SK-N-SH treated with all-trans-retinoic acid at 6 μM for 48 hours (cell line): ENCODE measurements around the gene MYO15A.

ENCODE experiments used
- ATAC-seq: fragments of 200-7000 bp; cut with Tn5 transposase; 3 replicates; pipeline ENCODE4 v1.9.1; 2020; ENCODE audit warnings: mild to moderate bottlenecking, moderate library complexity
- ARNTL ChIP-seq: fragments of 450-650 bp; formaldehyde crosslinking; IDR thresholded peaks from 2 replicates; pipeline ENCODE4 v1.5.0; 2020; ENCODE audit warnings: low read depth, mild to moderate bottlenecking, moderate library complexity, borderline replicate concordance
- BACH2 ChIP-seq: fragments of 250-450 bp; sonication (Bioruptor Pico); IDR thresholded peaks from 2 replicates; pipeline ENCODE4 v1.9.0; 2021; ENCODE audit warnings: mild to moderate bottlenecking, borderline replicate concordance
- CSDC2 ChIP-seq: fragments of 250-450 bp; sonication (Bioruptor Pico); IDR thresholded peaks from 2 replicates; pipeline ENCODE4 v1.5.0; 2020; ENCODE audit warnings: mild to moderate bottlenecking, moderate library complexity
- ESRRG ChIP-seq: fragments of 250-450 bp; sonication (Bioruptor Pico); IDR thresholded peaks from 2 replicates; pipeline ENCODE4 v1.6.1; 2021; ENCODE audit warnings: mild to moderate bottlenecking
- ISL1 ChIP-seq: fragments of 250-450 bp; sonication (Bioruptor Pico); IDR thresholded peaks from 2 replicates; pipeline ENCODE4 v2.1.2; 2022; ENCODE audit warnings: mild to moderate bottlenecking, moderate library complexity
- OSR1 ChIP-seq: fragments of 250-450 bp; sonication (Bioruptor Pico); IDR thresholded peaks from 2 replicates; pipeline ENCODE4 v1.8.0; 2022; ENCODE audit warnings: moderate library complexity, mild to moderate bottlenecking, inconsistent platforms
- RARB ChIP-seq: fragments of 250-450 bp; sonication (Bioruptor Pico); IDR thresholded peaks from 2 replicates; pipeline ENCODE4 v1.8.0; 2021; ENCODE audit warnings: mild to moderate bottlenecking, moderate library complexity
- SNAI2 ChIP-seq: fragments of 250-450 bp; sonication (Bioruptor Pico); IDR thresholded peaks from 2 replicates; pipeline ENCODE4 v1.5.0; 2020; ENCODE audit warnings: mild to moderate bottlenecking, moderate library complexity
- TOX ChIP-seq: fragments of 250-450 bp; sonication (Bioruptor Pico); IDR thresholded peaks from 2 replicates; pipeline ENCODE4 v1.8.0; 2021; ENCODE audit warnings: mild to moderate bottlenecking, moderate library complexity, borderline replicate concordance
- ZC3H10 ChIP-seq: fragments of 250-450 bp; sonication (Bioruptor Pico); IDR thresholded peaks from 2 replicates; pipeline ENCODE4 v1.5.1; 2021; ENCODE audit warnings: mild to moderate bottlenecking, moderate library complexity
- ZFP3 ChIP-seq: fragments of 250-450 bp; sonication (Bioruptor Pico); IDR thresholded peaks from 2 replicates; pipeline ENCODE4 v1.5.0; 2020; ENCODE audit warnings: mild to moderate bottlenecking, moderate library complexity
- ZFP30 ChIP-seq: fragments of 450-650 bp; formaldehyde crosslinking; IDR thresholded peaks from 2 replicates; pipeline ENCODE4 v1.5.0; 2022; ENCODE audit warnings: mild to moderate bottlenecking, moderate library complexity
- ZNF565 ChIP-seq: fragments of 450-650 bp; formaldehyde crosslinking; conservative IDR thresholded peaks from 2 replicates; pipeline ENCODE4 v1.5.0; 2020; ENCODE audit warnings: low read depth, mild to moderate bottlenecking, moderate library complexity
- ZNF70 ChIP-seq: fragments of 450-650 bp; formaldehyde crosslinking; IDR thresholded peaks from 2 replicates; pipeline ENCODE4 v1.5.0; 2020; ENCODE audit warnings: mild to moderate bottlenecking, moderate library complexity
- ZNF8 ChIP-seq: fragments of 450-650 bp; formaldehyde crosslinking; IDR thresholded peaks from 2 replicates; pipeline ENCODE4 v1.5.0; 2020; ENCODE audit warnings: mild to moderate bottlenecking, moderate library complexity
- TF ChIP-seq, protein P1 (sequence below): fragments of 250-450 bp; sonication (Bioruptor Pico); IDR thresholded peaks from 2 replicates; pipeline ENCODE4 v1.8.0; 2020; ENCODE audit warnings: mild to moderate bottlenecking, moderate library complexity, borderline replicate concordance
- TF ChIP-seq, protein P2 (sequence below): fragments of 250-450 bp; sonication (Bioruptor Pico); IDR thresholded peaks from 2 replicates; pipeline ENCODE4 v1.5.1; 2020; ENCODE audit warnings: low read depth, mild to moderate bottlenecking, moderate library complexity
- TF ChIP-seq, protein P3 (sequence below): fragments of 250-450 bp; sonication (Bioruptor Pico); IDR thresholded peaks from 2 replicates; pipeline ENCODE4 v1.5.1; 2021; ENCODE audit warnings: mild to moderate bottlenecking, moderate library complexity

MYO15A gene

DNA sequence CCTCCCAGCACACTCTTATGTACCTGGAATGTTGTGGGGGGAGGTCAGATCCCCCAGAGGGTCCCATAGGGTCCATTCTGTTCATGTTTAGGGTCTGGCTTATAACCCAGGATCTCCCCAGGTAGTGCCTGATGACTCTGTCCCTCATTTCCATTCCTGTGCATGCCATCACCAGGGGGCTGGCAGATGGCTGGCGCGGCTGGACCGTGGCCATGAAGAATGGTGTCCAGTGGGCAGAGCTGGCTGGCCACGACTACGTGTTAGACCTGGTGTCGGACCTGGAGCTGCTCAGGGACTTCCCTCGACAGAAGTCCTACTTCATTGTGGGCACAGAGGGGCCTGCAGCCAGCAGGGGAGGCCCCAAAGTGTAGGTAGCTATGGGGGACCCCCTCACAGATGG, 40.0 kb downstream of the MYO15A start:
- no peak for TF ChIP-seq ZC3H10 (CRISPR knock-in tag)
- TF ChIP-seq SNAI2 (CRISPR knock-in tag) = no peak
- TF ChIP-seq, protein P1, sequence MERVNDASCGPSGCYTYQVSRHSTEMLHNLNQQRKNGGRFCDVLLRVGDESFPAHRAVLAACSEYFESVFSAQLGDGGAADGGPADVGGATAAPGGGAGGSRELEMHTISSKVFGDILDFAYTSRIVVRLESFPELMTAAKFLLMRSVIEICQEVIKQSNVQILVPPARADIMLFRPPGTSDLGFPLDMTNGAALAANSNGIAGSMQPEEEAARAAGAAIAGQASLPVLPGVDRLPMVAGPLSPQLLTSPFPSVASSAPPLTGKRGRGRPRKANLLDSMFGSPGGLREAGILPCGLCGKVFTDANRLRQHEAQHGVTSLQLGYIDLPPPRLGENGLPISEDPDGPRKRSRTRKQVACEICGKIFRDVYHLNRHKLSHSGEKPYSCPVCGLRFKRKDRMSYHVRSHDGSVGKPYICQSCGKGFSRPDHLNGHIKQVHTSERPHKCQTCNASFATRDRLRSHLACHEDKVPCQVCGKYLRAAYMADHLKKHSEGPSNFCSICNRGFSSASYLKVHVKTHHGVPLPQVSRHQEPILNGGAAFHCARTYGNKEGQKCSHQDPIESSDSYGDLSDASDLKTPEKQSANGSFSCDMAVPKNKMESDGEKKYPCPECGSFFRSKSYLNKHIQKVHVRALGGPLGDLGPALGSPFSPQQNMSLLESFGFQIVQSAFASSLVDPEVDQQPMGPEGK = no peak
- TF ChIP-seq ZFP30 = no peak
- TF ChIP-seq ZNF70 (CRISPR knock-in tag) = no peak
- TF ChIP-seq, protein P2, sequence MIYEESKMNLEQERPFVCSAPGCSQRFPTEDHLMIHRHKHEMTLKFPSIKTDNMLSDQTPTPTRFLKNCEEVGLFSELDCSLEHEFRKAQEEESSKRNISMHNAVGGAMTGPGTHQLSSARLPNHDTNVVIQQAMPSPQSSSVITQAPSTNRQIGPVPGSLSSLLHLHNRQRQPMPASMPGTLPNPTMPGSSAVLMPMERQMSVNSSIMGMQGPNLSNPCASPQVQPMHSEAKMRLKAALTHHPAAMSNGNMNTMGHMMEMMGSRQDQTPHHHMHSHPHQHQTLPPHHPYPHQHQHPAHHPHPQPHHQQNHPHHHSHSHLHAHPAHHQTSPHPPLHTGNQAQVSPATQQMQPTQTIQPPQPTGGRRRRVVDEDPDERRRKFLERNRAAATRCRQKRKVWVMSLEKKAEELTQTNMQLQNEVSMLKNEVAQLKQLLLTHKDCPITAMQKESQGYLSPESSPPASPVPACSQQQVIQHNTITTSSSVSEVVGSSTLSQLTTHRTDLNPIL (CRISPR knock-in tag) = no peak
- TF ChIP-seq ZNF8 (CRISPR knock-in tag) = no peak
- no peak for TF ChIP-seq ZNF565 (CRISPR knock-in tag)
- ATAC-seq = no peak

DNA sequence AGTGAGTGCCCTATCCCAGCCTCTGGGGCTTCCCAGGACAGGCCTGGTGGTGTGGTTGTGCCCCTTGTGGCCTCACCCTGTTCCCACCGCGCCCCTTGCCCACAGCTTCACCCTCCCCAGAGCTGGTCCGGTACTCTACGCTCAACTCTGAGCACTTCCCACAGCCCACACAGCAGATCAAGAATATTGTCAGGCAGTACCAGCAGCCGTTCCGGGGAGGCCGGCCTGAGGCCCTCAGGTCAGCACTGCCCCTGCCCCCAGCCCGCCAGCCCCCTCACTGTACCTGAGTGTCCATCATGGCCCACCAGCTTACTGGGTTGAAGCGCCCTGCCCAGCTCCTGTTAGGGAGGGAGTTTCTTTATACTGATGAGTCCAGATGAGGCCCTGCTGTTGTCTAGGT, 42.7 kb downstream of the MYO15A start:
- TF ChIP-seq, protein P3, sequence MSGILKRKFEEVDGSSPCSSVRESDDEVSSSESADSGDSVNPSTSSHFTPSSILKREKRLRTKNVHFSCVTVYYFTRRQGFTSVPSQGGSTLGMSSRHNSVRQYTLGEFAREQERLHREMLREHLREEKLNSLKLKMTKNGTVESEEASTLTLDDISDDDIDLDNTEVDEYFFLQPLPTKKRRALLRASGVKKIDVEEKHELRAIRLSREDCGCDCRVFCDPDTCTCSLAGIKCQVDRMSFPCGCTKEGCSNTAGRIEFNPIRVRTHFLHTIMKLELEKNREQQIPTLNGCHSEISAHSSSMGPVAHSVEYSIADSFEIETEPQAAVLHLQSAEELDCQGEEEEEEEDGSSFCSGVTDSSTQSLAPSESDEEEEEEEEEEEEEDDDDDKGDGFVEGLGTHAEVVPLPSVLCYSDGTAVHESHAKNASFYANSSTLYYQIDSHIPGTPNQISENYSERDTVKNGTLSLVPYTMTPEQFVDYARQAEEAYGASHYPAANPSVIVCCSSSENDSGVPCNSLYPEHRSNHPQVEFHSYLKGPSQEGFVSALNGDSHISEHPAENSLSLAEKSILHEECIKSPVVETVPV (CRISPR knock-in tag) = no peak
- no peak for TF ChIP-seq ZNF70 (CRISPR knock-in tag)
- TF ChIP-seq BACH2 (CRISPR knock-in tag) = no peak
- TF ChIP-seq, protein P2 (CRISPR knock-in tag) = no peak
- TF ChIP-seq, protein P1 = no peak
- no peak for TF ChIP-seq OSR1
- no peak for TF ChIP-seq ISL1 (CRISPR knock-in tag)
- TF ChIP-seq RARB (CRISPR knock-in tag) = no peak
- no peak for TF ChIP-seq ZFP3
- no peak for TF ChIP-seq SNAI2 (CRISPR knock-in tag)
- ATAC-seq = no peak

DNA sequence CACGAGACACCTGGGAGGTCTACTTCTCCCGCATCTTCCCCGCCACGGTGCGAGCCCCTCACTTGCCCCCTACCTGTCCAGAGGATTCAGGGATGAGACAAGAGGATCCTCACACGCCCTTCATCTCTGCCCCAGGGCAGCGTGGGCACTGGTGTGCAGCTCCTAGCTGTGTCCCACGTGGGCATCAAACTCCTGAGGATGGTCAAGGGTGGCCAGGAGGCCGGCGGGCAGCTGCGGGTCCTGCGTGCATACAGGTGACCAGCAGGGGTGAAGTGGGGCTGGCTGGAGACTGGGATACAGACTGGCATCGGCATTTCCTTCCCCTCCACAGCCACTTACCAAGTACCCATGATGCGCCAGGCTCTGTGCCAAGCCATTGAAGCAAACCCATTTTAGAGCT, 46.6 kb downstream of the MYO15A start:
- ATAC-seq = no peak
- TF ChIP-seq ARNTL (CRISPR knock-in tag) = no peak
- no peak for TF ChIP-seq CSDC2
- TF ChIP-seq, protein P3 (CRISPR knock-in tag) = no peak
- TF ChIP-seq, protein P2 (CRISPR knock-in tag) = no peak
- no peak for TF ChIP-seq OSR1
- no peak for TF ChIP-seq ZNF565 (CRISPR knock-in tag)
- TF ChIP-seq ESRRG (CRISPR knock-in tag) = no peak
- TF ChIP-seq TOX = no peak
- TF ChIP-seq ZNF8 (CRISPR knock-in tag) = no peak
- no peak for TF ChIP-seq ZC3H10 (CRISPR knock-in tag)
- TF ChIP-seq, protein P1 = no peak
- no peak for TF ChIP-seq ZFP3
- TF ChIP-seq, all 23 proteins: peak for 0
